Middle frontal gyrus (tissue), 1 donor: ENCODE results near the gene PCGF2.
A peak's percentile ranks its signal among the peaks of the same experiment; 100 is the strongest.

ENCODE experiments used
- DNase-seq: peaks from one replicate; pipeline ENCODE4 v3.0.0-alpha.2; 2015; ENCODE audit warnings: low spot score; ENCODE audit errors: extremely low spot score

The PCGF2 gene

DNA sequence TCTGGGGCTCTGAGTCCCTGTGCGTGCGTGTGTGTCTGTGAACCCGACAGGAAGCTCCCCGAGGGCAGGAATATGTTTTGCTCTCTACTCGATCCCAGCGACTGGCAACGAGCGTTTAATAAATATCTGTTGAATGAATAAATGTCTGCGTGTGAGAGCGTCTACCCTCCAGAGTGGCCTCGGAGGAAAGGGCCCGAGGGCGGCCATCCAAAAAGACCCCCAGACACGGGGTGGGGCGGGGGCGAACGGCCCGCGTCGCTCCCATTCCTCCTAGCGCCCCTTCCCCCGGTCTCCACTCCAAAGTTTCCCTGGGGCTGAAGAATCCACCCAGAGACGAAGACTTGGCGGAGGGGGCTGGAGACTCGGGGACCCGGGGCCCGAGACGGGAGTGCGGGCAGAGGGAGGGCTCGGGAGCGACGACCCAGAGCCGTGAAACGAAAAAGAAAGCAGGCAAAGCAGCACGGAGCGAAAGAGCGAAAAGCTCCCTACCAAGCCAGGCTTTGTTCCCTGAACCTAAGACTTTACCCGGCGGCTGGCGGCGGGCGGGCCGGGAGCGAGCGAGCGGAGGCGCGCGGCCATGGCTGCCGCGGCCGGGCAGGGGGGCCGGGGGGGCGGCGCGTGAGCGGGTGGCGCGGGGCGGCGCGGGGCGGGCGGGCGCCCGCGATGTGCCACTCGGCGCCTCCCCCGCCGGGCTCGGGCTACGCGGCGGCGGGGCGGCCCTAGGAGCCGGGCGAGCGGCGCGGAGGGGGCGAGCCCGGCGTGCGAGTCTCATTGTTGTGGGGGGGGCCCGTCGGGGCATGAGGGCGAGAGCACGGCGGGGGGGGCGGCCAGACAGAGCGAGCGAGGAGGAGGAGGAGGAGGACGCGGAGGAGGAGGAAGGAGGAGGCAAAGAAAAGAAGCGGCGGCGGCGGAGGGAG is 43.3 kb downstream of the PCGF2 start, which contains the start of gene MLLT6:
Gene MLLT6 (plus strand): TSS at position 668 of the 917 bp plus-strand sequence. CDS start 360 bp downstream, outside the sequence.
- DNase-seq = peak; percentile 65

- no peak for DNase-seq
These were observed 44.2 kb downstream of the PCGF2 start for GRCh38 chr17:38703742-38704605.

DNA sequence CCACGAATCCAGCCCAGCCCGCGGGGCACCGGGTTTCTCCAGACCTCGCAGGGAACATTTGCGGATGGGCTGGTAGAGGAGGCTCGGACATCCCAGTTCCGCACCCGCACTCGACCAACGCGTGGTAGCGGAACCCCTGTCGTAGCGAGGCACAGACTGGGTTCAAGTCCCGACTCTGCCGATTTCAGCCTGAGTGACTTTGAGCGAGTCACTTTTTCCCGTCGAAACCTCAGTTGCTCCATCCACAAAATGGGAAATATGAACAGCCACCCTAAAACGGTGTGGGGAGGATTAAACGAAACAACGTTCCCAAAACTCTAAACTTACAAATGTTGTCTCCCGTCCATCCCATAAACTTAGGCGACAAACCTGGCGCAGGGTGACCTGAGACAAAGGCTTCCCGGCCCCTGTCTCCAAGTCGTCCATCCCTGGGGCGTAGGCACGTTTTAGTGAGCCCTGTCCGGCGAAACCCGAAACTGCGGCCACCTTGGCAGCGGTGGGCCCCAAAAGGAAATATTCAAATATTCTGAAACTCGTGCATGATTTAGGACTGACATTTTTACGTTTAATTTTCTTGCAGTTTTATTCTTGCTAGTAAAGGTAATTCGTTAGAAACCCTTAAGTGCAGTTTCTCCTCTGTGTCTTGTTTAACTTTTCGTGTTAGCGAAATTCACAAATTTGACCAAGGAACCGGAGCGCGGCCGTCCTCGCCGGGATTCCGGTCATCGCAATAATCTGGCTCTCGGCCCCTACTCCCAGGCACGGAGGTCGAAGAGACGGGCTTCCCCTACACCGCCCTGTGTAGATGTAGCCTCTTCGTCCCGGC is 45.0 kb downstream of the PCGF2 start:
- DNase-seq = no peak

DNA sequence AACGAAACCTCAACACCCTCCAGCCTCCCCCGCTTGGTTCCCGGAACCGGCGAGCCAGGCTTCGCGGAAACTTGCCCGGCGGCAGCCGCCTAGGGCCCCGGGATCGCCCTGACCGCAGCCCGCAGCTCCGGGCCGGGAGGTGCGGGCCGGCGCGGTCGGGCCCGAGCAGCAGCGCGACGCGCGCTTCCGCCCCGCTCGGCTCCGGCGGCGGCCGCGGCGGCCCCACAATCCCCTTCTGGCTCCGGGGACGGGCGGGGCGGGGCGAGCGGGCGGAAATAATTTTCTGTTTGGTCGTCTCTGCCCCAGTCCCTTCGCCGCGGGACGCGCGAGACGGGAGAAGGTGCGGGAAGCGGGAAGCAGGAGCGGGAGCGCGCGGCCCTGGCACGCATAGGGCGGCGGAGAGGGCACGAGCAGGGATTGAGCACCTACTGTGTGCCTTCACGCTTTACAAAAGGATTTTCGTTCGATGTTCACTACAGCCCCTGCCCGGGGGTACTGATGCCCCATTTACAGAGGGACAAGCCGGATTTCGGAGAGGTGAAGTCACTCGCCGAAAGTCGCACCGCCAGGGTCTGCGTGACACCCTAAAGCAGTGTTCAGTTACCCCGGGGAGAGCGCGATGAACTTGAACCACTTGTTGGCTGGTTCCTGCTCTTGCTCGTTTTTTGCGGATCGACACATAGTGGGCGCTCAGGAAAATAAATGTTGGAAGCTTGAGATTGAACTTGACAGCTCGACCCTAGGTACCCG is 45.8 kb downstream of the PCGF2 start:
- DNase-seq = peak; percentile 70

DNA sequence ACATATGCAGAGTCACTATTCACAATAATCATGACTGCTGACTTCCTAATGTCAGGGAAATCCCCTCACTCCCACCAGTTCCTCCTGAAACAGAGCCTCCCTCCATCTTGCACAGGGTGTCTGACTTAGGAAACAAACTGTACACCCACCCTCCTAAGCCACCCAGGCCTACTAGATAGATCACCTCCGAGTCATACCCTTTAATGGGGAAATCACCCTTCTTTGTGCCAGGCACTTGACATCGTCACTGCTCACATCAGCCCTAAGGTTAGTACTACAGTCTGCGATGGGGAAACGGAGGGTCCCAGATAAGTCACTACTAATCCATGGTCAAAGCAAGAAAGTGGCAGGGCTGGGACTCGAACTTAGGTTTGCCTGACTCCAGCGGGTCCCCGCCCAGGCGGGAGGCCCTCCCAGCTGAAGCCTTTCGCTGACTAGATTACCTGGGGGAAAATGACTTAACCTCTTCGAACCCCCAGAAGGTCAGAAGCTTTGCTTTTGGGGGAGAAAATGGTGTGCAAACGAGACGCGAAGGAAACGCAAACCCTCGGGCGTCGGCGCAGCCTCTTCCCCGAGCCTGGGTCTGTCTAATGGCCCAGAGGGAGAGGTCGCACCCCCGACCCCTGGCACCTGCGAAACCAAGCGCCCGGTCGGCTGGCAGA is 46.5 kb downstream of the PCGF2 start:
- DNase-seq = no peak

- no peak for DNase-seq
These were observed 49.4 kb downstream of the PCGF2 start for GRCh38 chr17:38698760-38699159.

GRCh38 chr17:38697061-38697820 is 50.9 kb downstream of the PCGF2 start:
- DNase-seq = no peak

DNA sequence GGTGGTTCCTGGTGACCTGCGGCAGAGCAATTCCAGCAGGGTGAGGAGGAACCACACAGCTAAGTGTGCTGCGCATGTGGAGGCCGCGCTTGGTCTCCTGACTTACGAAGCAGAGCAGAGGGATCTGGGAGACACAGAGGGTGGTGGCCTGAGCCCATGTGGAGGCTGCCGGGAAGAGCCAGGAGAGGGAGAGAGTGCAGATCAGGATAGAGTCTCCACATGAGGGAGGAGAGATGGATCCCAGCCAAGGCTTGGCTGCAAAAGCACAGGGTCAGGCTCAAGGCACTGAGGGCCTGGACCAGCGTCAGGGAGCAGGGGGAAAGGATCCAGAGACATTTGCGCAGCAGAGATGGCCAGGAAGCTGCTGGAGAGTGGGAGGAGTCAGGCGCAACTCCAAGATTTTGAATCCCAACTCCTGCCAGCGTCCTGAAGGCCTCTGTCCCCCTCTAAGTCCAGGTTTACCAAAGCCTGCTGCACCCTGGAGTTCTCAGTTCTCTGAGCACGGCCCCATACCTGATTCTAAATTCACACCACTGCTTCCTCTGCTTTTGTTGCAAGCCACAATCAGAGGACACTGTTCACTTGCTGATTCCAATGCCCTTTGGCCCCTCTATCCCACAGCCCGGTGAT is 54.3 kb downstream of the PCGF2 start:
- no peak for DNase-seq

DNA sequence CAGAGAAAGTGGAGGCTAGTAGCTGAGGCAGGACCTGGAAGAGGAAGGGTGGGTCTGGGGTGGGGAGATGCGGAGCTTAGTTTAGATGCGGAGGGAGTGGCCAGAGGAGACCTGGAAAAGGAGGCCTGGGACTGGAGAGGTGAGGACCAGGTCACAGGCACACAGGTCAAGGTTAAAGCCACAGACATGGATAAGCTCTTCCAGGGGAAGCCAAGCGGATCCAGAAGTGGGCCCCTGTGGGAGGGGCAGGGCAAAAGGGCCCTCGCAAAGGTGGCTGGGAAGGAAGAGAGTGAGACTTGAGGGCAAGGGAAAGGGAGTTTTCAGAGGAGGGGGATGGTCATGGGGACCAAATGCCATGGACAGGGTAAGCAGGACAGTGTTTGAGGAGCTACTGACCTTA is 57.0 kb downstream of the PCGF2 start:
- DNase-seq = no peak

GRCh38 chr17:38690386-38690785 is 57.8 kb downstream of the PCGF2 start:
- no peak for DNase-seq

GRCh38 chr17:38687286-38687685 is 60.9 kb downstream of the PCGF2 start:
- no peak for DNase-seq

GRCh38 chr17:38685491-38685890 is 62.6 kb downstream of the PCGF2 start:
- DNase-seq = no peak
